Peyer's patch (tissue), 4 donors: ENCODE measurements around the gene UBR3.

ENCODE experiments used
- POLR2A ChIP-seq, 2 donors: fragments of 450-650 bp; IDR thresholded peaks; one replicate each; pipeline ENCODE4 v1.5.1; 2017; ENCODE audit warnings: antibody characterized with exemption in 2 of 2, mild to moderate bottlenecking in 2 of 2, moderate library complexity in 2 of 2
- TF ChIP-seq, protein P1 (sequence below), 6 experiments: fragments of 450-650 bp in 4 of 6; fragments of 200-600 bp in 2 of 6; sonication (generic) in 1 of 6; IDR thresholded peaks; one replicate each; pipeline ENCODE4 v1.5.1; 2017 to 2019; ENCODE audit warnings: antibody characterized with exemption in 6 of 6, mild to moderate bottlenecking in 3 of 6, moderate library complexity in 1 of 6

DNA sequence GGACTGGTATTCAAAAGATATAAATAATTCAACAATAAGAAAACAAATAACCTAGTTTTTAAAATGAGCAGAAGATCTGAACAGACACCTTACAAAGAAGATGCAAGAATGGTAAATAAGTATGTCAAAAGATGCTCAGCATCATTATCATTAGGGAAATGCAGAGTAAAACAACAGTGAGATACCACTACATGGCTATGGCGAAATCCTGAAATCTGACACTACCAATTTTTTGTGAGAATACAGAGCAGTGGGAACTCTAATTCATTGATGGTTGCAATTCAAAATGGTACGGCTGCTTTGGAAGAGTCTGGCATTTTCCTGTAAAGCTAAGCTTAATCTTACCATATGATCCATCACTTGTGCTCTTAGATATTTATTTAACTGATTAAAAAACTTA lies 151.8 kb downstream of the UBR3 start:
- TF ChIP-seq, protein P1, sequence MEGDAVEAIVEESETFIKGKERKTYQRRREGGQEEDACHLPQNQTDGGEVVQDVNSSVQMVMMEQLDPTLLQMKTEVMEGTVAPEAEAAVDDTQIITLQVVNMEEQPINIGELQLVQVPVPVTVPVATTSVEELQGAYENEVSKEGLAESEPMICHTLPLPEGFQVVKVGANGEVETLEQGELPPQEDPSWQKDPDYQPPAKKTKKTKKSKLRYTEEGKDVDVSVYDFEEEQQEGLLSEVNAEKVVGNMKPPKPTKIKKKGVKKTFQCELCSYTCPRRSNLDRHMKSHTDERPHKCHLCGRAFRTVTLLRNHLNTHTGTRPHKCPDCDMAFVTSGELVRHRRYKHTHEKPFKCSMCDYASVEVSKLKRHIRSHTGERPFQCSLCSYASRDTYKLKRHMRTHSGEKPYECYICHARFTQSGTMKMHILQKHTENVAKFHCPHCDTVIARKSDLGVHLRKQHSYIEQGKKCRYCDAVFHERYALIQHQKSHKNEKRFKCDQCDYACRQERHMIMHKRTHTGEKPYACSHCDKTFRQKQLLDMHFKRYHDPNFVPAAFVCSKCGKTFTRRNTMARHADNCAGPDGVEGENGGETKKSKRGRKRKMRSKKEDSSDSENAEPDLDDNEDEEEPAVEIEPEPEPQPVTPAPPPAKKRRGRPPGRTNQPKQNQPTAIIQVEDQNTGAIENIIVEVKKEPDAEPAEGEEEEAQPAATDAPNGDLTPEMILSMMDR (IDR thresholded peaks at IDR 0.05), result no peak
- no peak for TF ChIP-seq POLR2A (IDR thresholded peaks at IDR 0.05)
